Neural progenitor cell (in vitro differentiated cells): ENCODE measurements around the gene UBE2Q1.

Experiments
- EZH2 ChIP-seq: fragments of 200-600 bp; sonication (generic); IDR thresholded peaks from 2 replicates; pipeline ENCODE4 v1.6.1; 2017; ENCODE audit warnings: antibody characterized with exemption, mild to moderate bottlenecking, moderate library complexity
- EZH2phosphoT487 ChIP-seq: fragments of 200-600 bp; sonication (generic); IDR thresholded peaks from 2 replicates; pipeline ENCODE4 v1.6.1; 2017; ENCODE audit warnings: antibody characterized with exemption
- TF ChIP-seq, protein P1 (sequence below): fragments of 200-600 bp; sonication (generic); IDR thresholded peaks from 2 replicates; pipeline ENCODE4 v1.5.1; 2017; ENCODE audit warnings: antibody characterized with exemption, mild to moderate bottlenecking

DNA sequence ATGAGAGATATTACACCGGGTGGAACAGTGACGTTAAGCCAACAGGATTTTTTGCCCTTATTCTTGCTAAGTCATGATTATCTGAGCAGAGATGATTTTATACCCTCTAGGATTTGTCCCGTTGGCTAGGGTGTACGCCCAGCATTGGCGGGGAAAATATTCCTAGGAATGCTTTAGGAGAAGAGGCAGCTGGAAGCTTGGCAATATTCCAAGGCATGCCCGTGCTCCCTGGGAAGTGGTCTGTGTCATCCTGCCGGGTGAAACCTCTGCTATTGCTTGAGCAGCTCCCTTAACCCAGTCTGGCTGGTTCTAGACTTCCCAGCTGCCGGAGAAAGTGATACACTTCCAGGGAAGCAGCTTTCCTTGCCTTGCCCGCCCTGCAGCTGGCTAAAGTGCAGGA is 25.3 kb upstream of the UBE2Q1 start:
- TF ChIP-seq, protein P1, sequence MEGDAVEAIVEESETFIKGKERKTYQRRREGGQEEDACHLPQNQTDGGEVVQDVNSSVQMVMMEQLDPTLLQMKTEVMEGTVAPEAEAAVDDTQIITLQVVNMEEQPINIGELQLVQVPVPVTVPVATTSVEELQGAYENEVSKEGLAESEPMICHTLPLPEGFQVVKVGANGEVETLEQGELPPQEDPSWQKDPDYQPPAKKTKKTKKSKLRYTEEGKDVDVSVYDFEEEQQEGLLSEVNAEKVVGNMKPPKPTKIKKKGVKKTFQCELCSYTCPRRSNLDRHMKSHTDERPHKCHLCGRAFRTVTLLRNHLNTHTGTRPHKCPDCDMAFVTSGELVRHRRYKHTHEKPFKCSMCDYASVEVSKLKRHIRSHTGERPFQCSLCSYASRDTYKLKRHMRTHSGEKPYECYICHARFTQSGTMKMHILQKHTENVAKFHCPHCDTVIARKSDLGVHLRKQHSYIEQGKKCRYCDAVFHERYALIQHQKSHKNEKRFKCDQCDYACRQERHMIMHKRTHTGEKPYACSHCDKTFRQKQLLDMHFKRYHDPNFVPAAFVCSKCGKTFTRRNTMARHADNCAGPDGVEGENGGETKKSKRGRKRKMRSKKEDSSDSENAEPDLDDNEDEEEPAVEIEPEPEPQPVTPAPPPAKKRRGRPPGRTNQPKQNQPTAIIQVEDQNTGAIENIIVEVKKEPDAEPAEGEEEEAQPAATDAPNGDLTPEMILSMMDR: no peak
- no peak for TF ChIP-seq EZH2
- no peak for TF ChIP-seq EZH2phosphoT487
